ENCODE results near the gene LRRC31.

The LRRC31 gene

GRCh38 chr3:169812332-169813235, 57.2 kb downstream of the LRRC31 start, which contains the start of the genes LRRC34 and LRRIQ4:
Gene LRRC34 (minus strand): TSS chr3:169812904. CDS start chr3:169812548, 356 bp downstream.
Gene LRRIQ4 (plus strand): TSS chr3:169812870. CDS start chr3:169821922, 9,052 bp downstream.
- DNase-seq, result peak; percentile 62

GRCh38 chr3:169811631-169812331, 58.0 kb downstream of the LRRC31 start:
- peak; percentile 40 for DNase-seq

- no peak for DNase-seq
Measured at GRCh38 chr3:169809230-169809795, 60.4 kb downstream of the LRRC31 start.

- no peak for DNase-seq
Measured at GRCh38 chr3:169804681-169805080, 65.1 kb downstream of the LRRC31 start.

GRCh38 chr3:169792359-169792758, 77.4 kb downstream of the LRRC31 start:
- no peak for DNase-seq

- DNase-seq, result no peak
Measured at GRCh38 chr3:169790687-169791429, 78.9 kb downstream of the LRRC31 start.

- DNase-seq, result no peak
Measured at GRCh38 chr3:169790219-169790618, 79.5 kb downstream of the LRRC31 start.
